PC-9 (cell line): Measurements from ENCODE around the gene GAD1. TPM values are rescaled to one million over a fixed set of nuclear protein-coding genes. Genes with fewer than 3 reads are reported as not detected.

Experiments used
- BruUV-seq: library from RNA; stranded (reverse); fragments of 400-500 nt; replicated peaks from 2 replicates; lab custom pipeline; 2021; lab: Mats Ljungman, UMichigan
- CTCF ChIA-PET: fragments of 300-600 bp; sonication (Branson Sonifier 250); formaldehyde crosslinking; loops from one replicate; lab custom pipeline; 2022; ENCODE audit warnings: antibody characterized with exemption; lab: Charles Lee
- POLR2A ChIA-PET: fragments of 300-600 bp; sonication (Branson Sonifier 250); formaldehyde crosslinking; loops from one replicate; lab custom pipeline; 2022; ENCODE audit warnings: antibody characterized with exemption; ENCODE audit not compliant: unreplicated experiment; lab: Charles Lee
- DNase-seq, 2 experiments: peaks; one replicate each; pipeline versions ENCODE4 v3.0.0 to v3.0.0-alpha.2; 2015 to 2022; ENCODE audit warnings: mixed read lengths in 1 of 2
- H2AFZ ChIP-seq: fragments of 200-600 bp; sonication (generic); 2 replicates; pipeline ENCODE4 v1.8.1; 2017; ENCODE audit warnings: antibody characterized with exemption
- H3F3A ChIP-seq: fragments of 200-600 bp; sonication (generic); 2 replicates; pipeline ENCODE4 v1.8.1; 2017; ENCODE audit warnings: antibody characterized with exemption, mild to moderate bottlenecking, low read depth; ENCODE audit not compliant: insufficient read depth
- H3K27ac ChIP-seq: fragments of 200-600 bp; sonication (generic); 2 replicates; pipeline ENCODE4 v1.6.1; 2016; ENCODE audit warnings: mixed run types
- H3K27me3 ChIP-seq: fragments of 200-600 bp; sonication (generic); 2 replicates; pipeline ENCODE4 v1.6.1; 2016; ENCODE audit warnings: low read depth, mixed run types; ENCODE audit not compliant: insufficient read depth
- H3K36me3 ChIP-seq: fragments of 200-600 bp; sonication (generic); 2 replicates; pipeline ENCODE4 v1.6.1; 2016; ENCODE audit warnings: low read depth, mixed run types
- H3K4me1 ChIP-seq: fragments of 200-600 bp; sonication (generic); replicated peaks from 2 replicates; pipeline ENCODE4 v1.6.1; 2016; ENCODE audit warnings: mixed run types; ENCODE audit not compliant: insufficient read depth
- H3K4me2 ChIP-seq: fragments of 200-600 bp; sonication (generic); 2 replicates; pipeline ENCODE4 v1.6.1; 2017; ENCODE audit warnings: mixed run types
- H3K4me3 ChIP-seq: fragments of 200-600 bp; sonication (generic); 2 replicates; pipeline ENCODE4 v1.6.1; 2016; ENCODE audit warnings: mixed run types
- H3K79me2 ChIP-seq: fragments of 200-600 bp; sonication (generic); 2 replicates; pipeline ENCODE4 v1.6.1; 2017; ENCODE audit warnings: low read depth, mixed run types
- H3K9me2 ChIP-seq: fragments of 200-600 bp; sonication (generic); 2 replicates; pipeline ENCODE4 v1.8.1; 2017; ENCODE audit warnings: mild to moderate bottlenecking; ENCODE audit not compliant: insufficient read depth
- H3K9me3 ChIP-seq: fragments of 200-600 bp; sonication (generic); 2 replicates; pipeline ENCODE4 v1.8.1; 2016; ENCODE audit warnings: low read depth; ENCODE audit not compliant: insufficient read depth
- H4K20me1 ChIP-seq: fragments of 200-600 bp; sonication (generic); 2 replicates; pipeline ENCODE4 v1.8.1; 2017; ENCODE audit not compliant: insufficient read depth
- EZH2 ChIP-seq: fragments of 200-600 bp; sonication (generic); IDR thresholded peaks from 2 replicates; pipeline ENCODE4 v1.8.0; 2017; ENCODE audit warnings: antibody characterized with exemption, low read depth
- intact Hi-C: fragments of 100-400 bp; cut with micrococcal nuclease; formaldehyde crosslinking; loops from one replicate; pipeline ENCODE4 v1.10.0; 2022; ENCODE audit not compliant: unreplicated experiment
- total RNA-seq: library from RNA; stranded (reverse); gene quantifications from 2 replicates; pipeline ENCODE4 v1.2.3, GENCODE V29; 2021
- TF ChIP-seq, protein P1 (sequence below): fragments of 200-600 bp; sonication (generic); conservative IDR thresholded peaks from 2 replicates; pipeline ENCODE4 v1.6.1; 2017; ENCODE audit warnings: mixed run types, antibody characterized with exemption, mild to moderate bottlenecking, moderate library complexity

Gene GAD1
- total RNA-seq, 1 experiment from 2014 or later = 3.5 TPM

GRCh38 chr2:170818752-170819470 lies 2.2 kb downstream of the GAD1 start:
- H3K79me2 ChIP-seq = no peaks in the 10 kb centered on the region
- no peaks in the 10 kb centered on the region for H3K9me3 ChIP-seq
- H3K27me3 ChIP-seq = no peaks in the 10 kb centered on the region
- H3K9me2 ChIP-seq = no peaks in the 10 kb centered on the region
- DNase-seq = no peak
- H3K4me2 ChIP-seq = peak overlapping the region; percentile 86; the same call in 1 of the 2 replicates
- no peak overlapping the region for H3K27ac ChIP-seq
- H3K36me3 ChIP-seq = no peaks in the 10 kb centered on the region
- ChIA-PET POLR2A (no interaction called here), CTCF (no interaction called here)
- H3K4me1 ChIP-seq = no peaks in the 10 kb centered on the region
- TF ChIP-seq, protein P1, sequence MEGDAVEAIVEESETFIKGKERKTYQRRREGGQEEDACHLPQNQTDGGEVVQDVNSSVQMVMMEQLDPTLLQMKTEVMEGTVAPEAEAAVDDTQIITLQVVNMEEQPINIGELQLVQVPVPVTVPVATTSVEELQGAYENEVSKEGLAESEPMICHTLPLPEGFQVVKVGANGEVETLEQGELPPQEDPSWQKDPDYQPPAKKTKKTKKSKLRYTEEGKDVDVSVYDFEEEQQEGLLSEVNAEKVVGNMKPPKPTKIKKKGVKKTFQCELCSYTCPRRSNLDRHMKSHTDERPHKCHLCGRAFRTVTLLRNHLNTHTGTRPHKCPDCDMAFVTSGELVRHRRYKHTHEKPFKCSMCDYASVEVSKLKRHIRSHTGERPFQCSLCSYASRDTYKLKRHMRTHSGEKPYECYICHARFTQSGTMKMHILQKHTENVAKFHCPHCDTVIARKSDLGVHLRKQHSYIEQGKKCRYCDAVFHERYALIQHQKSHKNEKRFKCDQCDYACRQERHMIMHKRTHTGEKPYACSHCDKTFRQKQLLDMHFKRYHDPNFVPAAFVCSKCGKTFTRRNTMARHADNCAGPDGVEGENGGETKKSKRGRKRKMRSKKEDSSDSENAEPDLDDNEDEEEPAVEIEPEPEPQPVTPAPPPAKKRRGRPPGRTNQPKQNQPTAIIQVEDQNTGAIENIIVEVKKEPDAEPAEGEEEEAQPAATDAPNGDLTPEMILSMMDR = no peak
- no peak overlapping the region for H2AFZ ChIP-seq
- H4K20me1 ChIP-seq = no peaks in the 10 kb centered on the region
- intact Hi-C loops = loop anchor here (10.0 kb wide), 1 partner anchor 234 kb away; no protein-coding TSS in a partner anchor
- BruUV-seq = no TSS peak
- no peak overlapping the region; the same call in 1 of the 2 replicates for H3K4me3 ChIP-seq
- no peaks in the 10 kb centered on the region for H3F3A ChIP-seq

DNA sequence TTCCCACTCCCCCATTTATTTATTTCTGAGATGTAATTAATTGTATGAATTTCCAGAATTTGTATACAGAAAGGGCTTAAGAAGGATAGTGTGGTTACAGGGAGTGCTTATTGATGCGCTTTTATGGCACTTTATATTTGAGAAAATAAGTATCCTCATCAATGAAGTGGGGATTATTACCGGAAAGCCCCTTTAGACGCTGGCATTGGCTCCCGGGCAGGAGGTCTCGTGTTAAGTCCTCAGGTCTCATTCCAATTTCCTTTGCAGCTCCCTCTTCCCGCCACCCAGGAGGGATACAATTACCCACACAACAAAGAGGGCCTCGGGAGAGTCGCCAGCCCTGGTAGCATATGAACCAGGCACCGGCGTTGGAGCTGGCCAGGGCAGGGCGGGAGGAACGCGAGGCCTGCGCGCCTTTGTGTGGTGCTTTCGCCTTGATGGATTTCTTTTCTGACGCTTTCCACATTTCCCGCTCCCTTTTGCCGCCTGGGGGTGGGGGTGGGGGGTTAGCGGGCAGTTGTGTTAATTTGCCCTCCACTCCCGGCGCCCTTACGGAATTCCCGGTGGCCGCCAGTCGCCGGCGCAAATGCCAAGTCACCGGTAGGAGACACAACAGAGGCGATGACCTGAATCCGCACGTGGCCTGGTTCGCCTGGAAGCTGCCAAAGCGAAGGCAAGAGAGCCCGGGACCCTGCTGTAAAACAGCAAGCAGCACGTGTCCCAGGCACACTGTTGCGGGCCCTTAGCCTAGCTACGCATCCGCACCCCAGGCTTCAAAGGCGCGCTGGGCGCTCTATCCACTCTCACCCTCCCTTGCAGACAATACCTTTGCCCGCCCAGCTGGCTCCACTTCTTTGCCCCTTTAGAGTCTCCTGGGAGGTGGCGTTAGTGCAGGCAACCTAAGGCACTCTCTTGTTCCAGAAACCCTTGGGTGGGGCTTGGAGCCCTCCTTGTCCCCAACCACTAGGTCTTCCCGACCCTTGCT lies 3.3 kb downstream of the GAD1 start:
- CTCF ChIA-PET = no interaction called here
- H3K4me3 ChIP-seq = no peak overlapping the region

More for the DNA sequence above, 3.3 kb downstream of the GAD1 start:
- no peaks in the 10 kb centered on the region for H3K9me3 ChIP-seq
- DNase-seq = no peak
- intact Hi-C loops = loop anchor here (10.0 kb wide), 1 partner anchor 235 kb away; no protein-coding TSS in a partner anchor
- no peaks in the 10 kb centered on the region for H3K4me1 ChIP-seq
- H4K20me1 ChIP-seq = no peaks in the 10 kb centered on the region
- H3K79me2 ChIP-seq = no peaks in the 10 kb centered on the region
- H3K27me3 ChIP-seq = no peaks in the 10 kb centered on the region
- no peaks in the 10 kb centered on the region for H3K9me2 ChIP-seq
- no TSS peak for BruUV-seq
- H2AFZ ChIP-seq = no peak overlapping the region
- no peak overlapping the region for H3K27ac ChIP-seq
- no peaks in the 10 kb centered on the region for H3K36me3 ChIP-seq
- TF ChIP-seq EZH2 = no peak
- TF ChIP-seq, protein P1 = no peak
- no peak overlapping the region for H3K4me2 ChIP-seq
- no peaks in the 10 kb centered on the region for H3F3A ChIP-seq
- POLR2A ChIA-PET = no interaction called here
